Fibroblast of mammary gland (primary cell): ENCODE measurements around the gene GFAP.

Experiments used
- DNase-seq: peaks from one replicate; pipeline ENCODE4 v3.0.0-alpha.2; 2010; ENCODE audit warnings: low read depth
- H3K4me3 ChIP-seq: 2 replicates; pipeline ENCODE4 v1.5.1; 2011; ENCODE audit warnings: low read depth, mild to moderate bottlenecking, low read length, moderate library complexity; ENCODE audit not compliant: control insufficient read depth
- TF ChIP-seq, protein P1 (sequence below): conservative IDR thresholded peaks from 2 replicates; pipeline ENCODE4 v1.5.1; 2011; ENCODE audit warnings: low read depth, low read length, inconsistent platforms; ENCODE audit not compliant: control insufficient read depth, insufficient read depth

Gene GFAP

DNA sequence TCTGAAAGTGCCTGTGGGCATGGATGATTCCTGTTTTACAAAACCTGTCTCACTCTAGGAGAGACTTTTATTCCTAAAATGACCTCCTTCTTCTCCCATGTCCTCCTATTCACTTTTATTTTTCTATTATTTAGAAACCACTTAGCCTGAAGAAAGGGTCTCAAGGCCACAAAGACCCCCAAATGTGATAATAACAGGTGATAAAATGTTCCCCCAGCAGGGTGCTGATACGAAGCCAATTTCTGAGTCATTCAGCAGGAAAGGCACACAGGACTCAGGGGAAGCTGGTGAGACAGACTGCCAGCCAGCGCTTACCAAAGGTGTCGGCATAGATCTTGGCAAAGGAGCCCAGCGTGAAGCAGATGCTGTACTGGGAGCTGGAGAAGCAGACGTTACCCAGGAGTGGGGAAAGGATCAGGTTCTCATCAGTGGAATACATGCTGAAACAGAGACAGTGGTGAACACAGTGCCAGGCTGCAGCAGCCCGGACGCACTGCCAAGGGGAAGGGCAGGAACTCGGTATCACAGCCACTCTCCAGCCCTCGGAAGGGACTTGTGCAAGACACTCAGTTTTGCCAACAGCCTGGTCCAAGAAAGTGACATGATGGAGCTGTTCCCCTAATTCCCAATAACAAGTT, 43.0 kb downstream of the GFAP start:
- TF ChIP-seq, protein P1, sequence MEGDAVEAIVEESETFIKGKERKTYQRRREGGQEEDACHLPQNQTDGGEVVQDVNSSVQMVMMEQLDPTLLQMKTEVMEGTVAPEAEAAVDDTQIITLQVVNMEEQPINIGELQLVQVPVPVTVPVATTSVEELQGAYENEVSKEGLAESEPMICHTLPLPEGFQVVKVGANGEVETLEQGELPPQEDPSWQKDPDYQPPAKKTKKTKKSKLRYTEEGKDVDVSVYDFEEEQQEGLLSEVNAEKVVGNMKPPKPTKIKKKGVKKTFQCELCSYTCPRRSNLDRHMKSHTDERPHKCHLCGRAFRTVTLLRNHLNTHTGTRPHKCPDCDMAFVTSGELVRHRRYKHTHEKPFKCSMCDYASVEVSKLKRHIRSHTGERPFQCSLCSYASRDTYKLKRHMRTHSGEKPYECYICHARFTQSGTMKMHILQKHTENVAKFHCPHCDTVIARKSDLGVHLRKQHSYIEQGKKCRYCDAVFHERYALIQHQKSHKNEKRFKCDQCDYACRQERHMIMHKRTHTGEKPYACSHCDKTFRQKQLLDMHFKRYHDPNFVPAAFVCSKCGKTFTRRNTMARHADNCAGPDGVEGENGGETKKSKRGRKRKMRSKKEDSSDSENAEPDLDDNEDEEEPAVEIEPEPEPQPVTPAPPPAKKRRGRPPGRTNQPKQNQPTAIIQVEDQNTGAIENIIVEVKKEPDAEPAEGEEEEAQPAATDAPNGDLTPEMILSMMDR: no peak
- no peak for DNase-seq
- H3K4me3 ChIP-seq: no peak overlapping the region

- no peak overlapping the region for H3K4me3 ChIP-seq
- no peak for DNase-seq
- TF ChIP-seq, protein P1: no peak
Measured at GRCh38 chr17:44871556-44871955, 43.7 kb downstream of the GFAP start.

DNA sequence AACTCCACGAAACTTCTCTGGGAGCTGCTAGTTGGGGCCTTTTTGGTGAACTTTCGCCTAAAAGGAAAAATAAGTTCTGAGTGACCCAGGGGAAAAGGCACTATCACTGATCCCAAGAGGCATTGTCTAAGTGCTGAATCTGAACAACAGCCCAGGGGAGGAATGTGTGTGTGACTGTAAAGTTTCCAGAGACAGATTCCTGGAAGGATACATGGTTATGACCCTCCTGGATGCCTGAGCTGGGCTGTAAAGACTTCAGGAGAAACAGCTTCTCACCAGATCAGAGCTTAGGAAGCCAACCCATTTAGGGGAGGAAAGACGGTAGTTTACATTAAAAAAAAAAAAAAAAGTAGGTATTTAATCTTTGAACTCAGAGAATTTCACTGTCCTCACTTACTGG, 47.5 kb downstream of the GFAP start:
- H3K4me3 ChIP-seq: no peak overlapping the region
- no peak for DNase-seq
- TF ChIP-seq, protein P1: no peak

- H3K4me3 ChIP-seq: no peak overlapping the region
- TF ChIP-seq, protein P1: no peak
- DNase-seq: peak; percentile 13
Measured at GRCh38 chr17:44865931-44866330, 49.4 kb downstream of the GFAP start.

GRCh38 chr17:44865231-44865660, 50.1 kb downstream of the GFAP start:
- TF ChIP-seq, protein P1: peak; percentile 87
- peak; percentile 73 for DNase-seq
- H3K4me3 ChIP-seq: no peak overlapping the region

GRCh38 chr17:44864831-44865230, 50.5 kb downstream of the GFAP start:
- H3K4me3 ChIP-seq: no peak overlapping the region
- TF ChIP-seq, protein P1: no peak
- no peak for DNase-seq
